Adipose tissue (tissue), 3 donors: ENCODE data around the gene NPHP4. TPM values are rescaled to one million over a fixed set of nuclear protein-coding genes. Genes with fewer than 3 reads are reported as not detected.

ENCODE experiments used
- H3K27ac ChIP-seq: one replicate; pipeline ENCODE4 v1.5.1; 2013; ENCODE audit warnings: low read depth, low read length
- WGBS, 3 donors: extraction: QIAGEN DNeasy Blood & Tissue Kit; methylation state at CpG; one replicate each; pipeline ENCODE4 v1.1.7; 2013; 5-methylcytosine and 5-hydroxymethylcytosine counted together
- polyA plus RNA-seq, 3 donors: library from polyadenylated mRNA; stranded (reverse); fragments of 200-250 nt; gene quantifications; one replicate each; pipeline ENCODE4 v1.2.3, GENCODE V29; 2013
- donor health status: healthy with polysubstance abuse.
- donor health status: Bipolar disorder and iron deficiency.
- donor health status: healthy.

The NPHP4 gene
- polyA plus RNA-seq, 3 donors = 5.0 to 14.3 (median 6.4) TPM

DNA sequence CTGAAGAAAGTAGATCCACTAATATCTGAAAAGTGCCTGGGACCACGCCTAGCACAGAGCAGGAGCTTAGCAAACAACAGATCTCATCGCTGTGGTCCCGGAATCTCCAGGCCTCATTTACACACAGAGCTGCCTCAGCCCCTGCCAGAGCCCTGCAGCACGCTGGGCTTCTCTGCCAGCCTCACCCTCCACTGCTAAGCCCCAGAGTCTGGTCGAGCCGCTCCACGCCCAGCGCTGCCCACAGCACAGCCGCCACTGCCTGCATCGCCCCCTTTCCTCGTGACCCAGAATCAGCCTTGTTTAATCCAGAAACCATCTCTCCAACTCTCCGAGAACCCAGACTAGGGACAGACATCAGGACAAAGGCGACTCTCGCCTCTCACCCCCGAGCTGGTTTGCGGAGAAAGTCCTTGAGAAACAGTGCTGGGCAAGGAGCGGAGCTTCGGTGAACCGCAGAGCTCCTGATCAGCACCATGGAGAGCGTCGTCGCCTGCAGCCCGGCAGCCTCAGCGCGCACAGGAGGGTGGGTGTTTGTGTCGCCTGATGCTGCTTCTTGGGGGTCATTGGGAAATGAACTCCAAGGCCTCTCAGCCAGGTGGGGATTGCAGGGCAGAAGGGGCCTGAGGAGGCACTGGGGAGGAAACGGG is 145.1 kb downstream of the NPHP4 start:
- H3K27ac ChIP-seq = no peak overlapping the region
- WGBS, 3 donors = 23 to 38% (median 28%) methylated on average over 27 of the region's 27 CpGs

DNA sequence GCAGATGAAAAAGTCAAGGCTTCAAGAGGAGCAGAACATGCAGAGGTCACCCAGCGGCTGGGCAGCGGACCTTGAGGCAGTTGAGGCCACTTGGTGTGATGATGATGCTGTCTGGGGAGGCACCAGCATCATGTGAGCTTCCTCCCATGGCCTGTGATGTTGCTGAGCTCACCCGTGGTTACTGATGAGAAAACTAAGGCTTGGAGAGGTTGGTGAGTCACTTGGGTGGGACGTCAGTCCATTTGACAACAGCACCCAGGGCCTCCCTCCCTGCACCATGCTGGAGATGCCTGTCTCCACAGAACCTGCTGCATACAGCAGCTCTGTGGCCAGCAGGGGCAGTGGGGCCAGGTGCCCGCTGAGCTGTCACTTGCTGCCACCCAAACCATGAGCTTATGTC is 146.8 kb downstream of the NPHP4 start:
- WGBS, 3 donors = 63 to 68% (median 66%) methylated on average over 5 of the region's 5 CpGs
- H3K27ac ChIP-seq = no peak overlapping the region

DNA sequence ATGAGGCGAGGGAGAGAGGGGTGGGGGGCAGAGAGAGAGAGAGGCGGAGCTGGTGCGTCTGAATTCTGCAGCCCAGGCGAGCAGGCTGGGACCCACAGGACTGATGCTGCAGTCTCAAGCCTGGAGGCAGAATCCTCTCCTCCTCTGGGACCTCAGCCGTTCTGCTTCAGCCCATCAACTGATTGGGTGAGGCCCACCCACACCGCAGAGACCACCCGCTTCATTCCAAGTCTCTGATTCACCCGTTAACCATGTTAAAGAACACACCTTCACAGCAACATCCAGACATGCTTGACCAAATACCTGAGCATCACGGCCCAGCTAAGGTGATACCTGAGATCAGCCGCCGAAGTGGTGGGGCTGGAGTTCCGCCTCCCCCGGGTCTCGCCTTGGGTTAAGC is 147.8 kb downstream of the NPHP4 start:
- 73 to 83% (median 80%) methylated on average over 14 of the region's 14 CpGs for WGBS, 3 donors
- no peak overlapping the region for H3K27ac ChIP-seq

DNA sequence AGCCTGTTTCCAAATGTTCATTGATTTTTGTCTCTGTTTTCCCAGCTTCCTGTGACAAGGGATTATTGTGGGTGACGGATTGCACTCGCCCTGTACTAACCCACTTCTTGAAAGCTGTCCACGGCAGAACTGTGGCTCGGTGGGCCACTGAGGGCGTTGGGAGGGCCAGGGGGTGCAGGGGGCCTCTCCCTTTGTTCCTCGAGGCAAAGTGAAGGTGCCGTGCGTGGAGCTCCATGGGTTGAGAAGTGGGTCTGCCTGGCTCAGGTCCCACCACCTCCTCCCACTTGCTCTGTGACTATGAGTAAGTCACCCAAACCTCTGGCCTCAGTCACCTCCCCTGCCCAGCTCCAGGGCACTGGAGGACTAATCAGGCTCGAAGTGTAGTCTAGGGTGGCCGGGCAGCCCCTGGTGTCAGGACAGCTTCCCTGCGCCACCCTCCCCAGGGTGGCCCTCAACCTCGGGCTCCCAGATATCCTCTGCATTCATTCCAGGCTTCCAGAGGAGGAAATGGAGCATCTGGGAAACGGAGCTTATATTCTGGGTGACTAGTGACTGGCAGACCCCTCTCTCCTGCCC is 148.6 kb downstream of the NPHP4 start:
- WGBS, 3 donors = 44 to 71% (median 68%) methylated on average over 13 of the region's 13 CpGs
- no peak overlapping the region for H3K27ac ChIP-seq

DNA sequence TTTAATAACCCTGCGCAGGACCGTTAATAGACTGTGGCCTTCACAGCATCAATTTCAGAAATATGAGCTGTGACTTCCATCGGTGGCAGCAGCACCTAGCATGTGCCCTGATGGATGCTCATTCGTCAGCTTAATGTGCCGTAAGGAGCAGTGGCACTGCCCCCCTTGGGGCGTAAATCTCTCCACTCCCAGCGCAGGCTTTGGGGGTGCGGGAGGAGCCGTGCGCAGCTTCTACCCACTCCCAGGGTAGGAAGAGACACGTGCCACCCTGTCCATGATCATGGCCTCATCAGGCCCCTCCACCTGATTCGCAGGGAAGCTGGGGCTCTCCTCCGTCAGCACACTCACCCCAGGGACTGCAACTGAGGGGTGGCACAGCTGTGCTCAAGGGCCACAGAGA is 149.5 kb downstream of the NPHP4 start:
- WGBS, 3 donors = 79 to 81% (median 80%) methylated on average over 13 of the region's 13 CpGs
- H3K27ac ChIP-seq = no peak overlapping the region

DNA sequence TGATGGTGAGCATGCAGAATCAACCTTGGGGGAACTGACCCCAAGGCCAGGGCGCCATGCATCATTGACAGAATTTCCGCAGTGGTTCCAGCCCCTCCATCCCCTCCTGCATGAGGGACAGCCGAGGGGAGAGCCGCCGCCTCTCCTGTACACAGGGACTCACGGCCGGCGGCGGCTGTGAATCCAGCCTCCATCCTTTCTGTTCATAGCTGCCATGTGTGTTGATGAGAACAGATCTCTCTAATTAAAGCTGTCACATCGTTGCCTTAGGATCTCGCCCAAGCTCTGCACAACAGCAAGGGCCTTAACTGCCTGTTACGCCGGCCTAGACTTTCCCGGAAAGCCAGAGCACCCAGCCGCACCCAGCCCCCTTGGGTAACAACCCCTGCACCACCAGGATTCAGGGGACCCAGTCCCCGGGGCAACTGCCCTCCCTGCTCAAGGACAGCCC is 151.6 kb downstream of the NPHP4 start:
- WGBS, 3 donors = 79 to 87% (median 80%) methylated on average over 16 of the region's 16 CpGs
- H3K27ac ChIP-seq = no peak overlapping the region

DNA sequence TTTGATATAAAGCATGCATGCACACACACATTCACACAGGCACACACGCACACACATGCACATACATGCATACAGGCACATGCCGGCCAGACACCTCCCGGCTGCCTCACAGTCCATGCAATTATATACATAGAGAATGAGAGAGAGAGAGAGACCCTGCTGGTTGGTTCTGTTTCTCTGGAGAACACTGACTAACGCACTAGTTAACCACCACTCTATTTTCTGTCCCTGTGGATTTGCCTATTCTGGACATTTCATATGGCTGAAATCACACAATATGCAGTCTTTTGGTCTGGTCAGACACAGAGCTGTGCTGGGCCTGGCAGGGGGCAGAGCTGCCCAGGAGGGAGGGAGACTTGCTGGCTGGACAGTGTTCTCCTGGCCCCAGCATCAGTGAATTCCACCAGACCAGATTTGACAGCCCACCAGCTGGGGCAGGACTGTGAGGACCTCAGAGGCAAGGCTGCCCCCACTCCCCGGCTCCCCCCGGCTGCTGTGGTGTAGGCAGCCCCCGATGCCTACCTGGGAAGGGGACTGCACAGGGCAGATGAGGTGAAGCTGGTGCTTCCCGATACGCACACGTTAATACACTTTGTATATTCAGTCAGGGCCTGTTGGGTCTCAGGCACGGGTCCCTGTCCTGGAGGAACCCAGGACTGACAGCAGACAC is 152.2 kb downstream of the NPHP4 start:
- H3K27ac ChIP-seq = no peak overlapping the region
- 74 to 82% (median 81%) methylated on average over 11 of the region's 11 CpGs for WGBS, 3 donors

DNA sequence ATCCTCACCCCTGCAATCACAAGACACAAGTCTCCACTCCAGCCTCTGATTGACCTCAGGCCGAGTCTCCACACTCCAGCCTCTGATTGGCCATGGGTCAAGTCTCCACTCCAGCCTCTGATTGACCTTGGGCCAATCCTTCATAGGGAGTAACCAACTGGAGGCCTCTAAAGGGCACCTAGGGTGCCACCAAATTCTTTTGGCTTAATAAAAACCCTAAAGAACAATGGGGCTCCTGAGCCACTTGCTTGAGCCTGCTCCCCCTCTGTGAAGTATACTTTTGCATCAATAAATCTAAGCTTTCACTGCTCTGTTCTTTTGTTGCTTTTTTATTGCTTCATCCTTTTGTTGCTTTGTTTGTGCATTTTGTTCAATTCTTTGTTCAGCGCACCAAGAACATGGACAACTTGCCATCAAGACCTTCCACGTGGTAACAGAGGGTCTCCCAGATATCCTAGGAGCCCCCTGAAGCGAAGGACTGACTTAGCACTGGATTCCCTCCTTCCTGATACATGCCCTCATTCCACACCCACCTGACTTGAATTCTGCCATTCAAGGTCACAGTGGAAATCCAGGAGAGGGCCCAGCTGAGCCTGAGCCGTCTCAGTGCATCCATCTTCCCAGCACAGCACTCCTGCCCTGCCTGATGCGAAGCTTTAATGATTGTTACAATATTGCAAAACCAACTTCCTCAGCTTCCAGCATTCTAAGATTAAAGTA is 152.9 kb downstream of the NPHP4 start:
- 72 to 78% (median 74%) methylated on average over 6 of the region's 6 CpGs for WGBS, 3 donors
- no peak overlapping the region for H3K27ac ChIP-seq

DNA sequence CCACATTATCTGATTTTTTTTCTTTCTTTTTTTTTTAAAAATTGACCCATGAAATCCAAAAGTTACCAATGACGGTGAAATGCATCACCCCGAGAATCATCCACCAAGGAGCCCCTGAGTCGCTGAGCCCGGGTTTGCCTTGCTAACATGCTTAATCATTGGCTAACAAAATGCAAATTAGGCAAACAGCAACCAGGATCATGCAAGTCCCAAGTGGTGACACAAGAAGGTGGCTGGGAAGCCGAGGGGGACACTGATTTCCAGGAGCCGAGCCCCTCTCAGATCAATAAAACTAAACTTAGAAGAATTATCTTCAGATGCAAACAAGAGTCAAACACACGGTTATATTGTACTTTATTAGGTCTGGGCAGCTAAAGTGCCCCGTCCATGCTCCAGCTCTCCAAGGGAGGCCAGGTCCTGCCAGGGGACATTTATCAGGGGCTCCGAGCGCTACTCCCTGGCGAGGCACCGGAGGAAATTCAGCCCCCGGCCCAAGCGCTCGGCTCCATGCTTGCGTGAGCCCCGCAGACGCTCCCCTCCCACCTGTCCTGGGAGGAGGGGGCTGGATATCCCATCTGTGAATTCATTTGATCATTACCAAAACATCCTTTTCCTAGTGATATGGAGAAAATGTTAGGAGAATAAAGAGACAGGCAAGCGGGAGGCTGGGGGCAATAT is 154.1 kb downstream of the NPHP4 start:
- H3K27ac ChIP-seq = no peak overlapping the region
- WGBS, 3 donors = 58 to 74% (median 73%) methylated on average over 19 of the region's 19 CpGs

DNA sequence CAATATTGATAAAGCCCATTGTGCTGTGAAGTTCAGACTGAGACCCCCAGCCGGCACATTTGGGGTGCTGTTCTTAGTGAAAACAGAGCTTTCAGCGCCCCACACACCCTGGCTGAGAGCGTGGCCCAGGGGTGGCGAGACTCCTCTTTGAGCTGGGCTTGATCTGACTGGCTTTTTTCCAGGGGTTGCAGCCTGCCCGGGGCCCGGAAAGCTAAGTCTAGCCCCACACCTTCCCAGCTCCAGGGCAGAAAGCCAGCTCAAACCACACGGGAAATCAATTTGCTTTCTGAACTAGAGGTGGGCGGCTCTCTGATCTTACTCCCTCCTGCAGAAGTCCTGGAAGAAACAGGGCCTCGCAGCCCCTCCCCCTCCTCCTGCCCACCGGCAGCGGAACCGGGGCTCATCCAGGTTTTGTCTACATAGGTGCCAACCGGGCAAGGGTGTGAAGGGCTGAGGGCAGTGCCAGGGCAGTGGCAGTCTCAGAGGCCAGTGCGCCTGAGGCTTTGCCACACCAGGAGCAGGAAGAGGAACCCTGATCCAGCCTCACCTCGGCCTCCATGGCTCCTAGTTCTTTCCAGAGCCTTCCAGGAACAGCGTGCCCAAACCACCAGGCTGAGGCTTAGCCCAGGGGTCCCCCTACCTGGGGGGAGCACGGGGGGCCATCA is 155.3 kb downstream of the NPHP4 start:
- H3K27ac ChIP-seq = no peak overlapping the region
- WGBS, 3 donors = 22 to 36% (median 25%) methylated on average over 17 of the region's 17 CpGs

DNA sequence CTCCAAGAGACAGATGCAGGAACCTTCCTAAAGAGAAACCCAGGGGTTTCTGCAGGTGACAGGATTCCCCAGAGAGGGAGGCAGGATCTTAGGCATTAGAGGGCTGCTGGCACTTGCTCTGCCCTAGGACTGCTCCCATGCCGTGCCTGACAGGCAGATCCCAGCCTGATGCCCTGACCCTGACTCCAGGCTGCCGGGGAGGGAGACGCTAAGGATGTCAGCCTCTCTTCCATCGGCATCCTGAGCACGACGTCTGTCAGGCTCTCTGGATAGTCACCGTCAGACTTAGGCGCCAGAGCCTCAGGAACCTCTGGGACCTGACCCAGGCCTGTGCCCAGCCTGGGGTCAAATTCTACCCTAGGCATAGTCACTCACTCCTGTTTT is 157.1 kb downstream of the NPHP4 start:
- H3K27ac ChIP-seq = no peak overlapping the region
- WGBS, 3 donors = 54 to 66% (median 63%) methylated on average over 8 of the region's 8 CpGs

DNA sequence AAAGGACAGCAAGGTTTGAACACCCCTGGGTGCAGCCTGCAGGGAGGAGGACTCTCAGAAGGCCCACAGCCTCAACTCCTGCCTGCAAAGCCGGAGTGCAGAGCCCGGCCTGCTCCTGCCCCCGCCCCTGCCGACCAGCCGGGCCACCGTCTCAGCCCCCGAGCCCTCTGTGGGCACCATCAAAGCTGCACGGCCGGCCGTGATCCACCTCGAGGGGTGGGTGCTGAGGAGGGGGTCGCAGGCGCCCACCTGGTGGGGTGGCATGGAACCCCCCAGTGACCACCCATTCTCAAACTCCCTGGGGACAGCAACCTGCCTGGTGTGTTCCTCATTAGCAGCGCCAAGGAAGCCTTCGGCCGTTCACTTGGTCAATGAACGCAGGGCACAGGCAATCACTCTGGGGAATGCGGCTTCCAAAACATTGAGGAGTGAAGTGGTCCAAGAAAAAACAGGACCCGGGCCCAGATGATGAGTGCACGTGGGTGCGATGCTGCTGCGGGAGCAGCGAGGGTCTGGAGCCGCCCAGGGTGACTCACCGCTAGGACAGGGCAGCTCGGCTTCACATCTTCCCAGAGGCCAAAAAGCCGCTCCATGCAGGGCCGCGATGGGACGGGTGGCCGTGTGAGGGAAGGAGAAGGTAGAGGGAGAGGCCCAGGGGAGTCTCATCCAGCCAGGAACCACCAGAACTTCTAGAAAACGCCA is 157.6 kb downstream of the NPHP4 start:
- no peak overlapping the region for H3K27ac ChIP-seq
- 71 to 81% (median 72%) methylated on average over 32 of the region's 32 CpGs for WGBS, 3 donors

DNA sequence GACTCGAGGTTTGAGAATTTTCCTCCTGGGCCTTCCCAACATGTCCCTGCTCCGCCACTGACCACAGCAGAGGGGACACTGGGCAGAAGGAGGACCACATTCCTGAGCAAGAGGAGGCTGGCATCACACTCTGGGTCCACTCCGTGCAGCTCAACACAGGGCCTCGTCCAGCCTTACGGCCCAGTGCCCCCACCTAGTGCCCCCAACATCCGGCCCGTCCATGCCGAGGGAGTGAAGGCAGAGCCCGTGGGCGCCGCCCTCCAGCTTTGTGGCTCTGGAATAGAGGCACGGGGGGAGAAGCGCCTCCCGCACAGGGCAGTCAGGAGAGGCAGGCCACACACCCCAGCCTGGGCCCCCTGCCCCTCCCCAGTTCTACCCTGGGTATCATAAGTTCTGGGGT is 158.3 kb downstream of the NPHP4 start:
- 75 to 81% (median 76%) methylated on average over 14 of the region's 14 CpGs for WGBS, 3 donors
- no peak overlapping the region for H3K27ac ChIP-seq

DNA sequence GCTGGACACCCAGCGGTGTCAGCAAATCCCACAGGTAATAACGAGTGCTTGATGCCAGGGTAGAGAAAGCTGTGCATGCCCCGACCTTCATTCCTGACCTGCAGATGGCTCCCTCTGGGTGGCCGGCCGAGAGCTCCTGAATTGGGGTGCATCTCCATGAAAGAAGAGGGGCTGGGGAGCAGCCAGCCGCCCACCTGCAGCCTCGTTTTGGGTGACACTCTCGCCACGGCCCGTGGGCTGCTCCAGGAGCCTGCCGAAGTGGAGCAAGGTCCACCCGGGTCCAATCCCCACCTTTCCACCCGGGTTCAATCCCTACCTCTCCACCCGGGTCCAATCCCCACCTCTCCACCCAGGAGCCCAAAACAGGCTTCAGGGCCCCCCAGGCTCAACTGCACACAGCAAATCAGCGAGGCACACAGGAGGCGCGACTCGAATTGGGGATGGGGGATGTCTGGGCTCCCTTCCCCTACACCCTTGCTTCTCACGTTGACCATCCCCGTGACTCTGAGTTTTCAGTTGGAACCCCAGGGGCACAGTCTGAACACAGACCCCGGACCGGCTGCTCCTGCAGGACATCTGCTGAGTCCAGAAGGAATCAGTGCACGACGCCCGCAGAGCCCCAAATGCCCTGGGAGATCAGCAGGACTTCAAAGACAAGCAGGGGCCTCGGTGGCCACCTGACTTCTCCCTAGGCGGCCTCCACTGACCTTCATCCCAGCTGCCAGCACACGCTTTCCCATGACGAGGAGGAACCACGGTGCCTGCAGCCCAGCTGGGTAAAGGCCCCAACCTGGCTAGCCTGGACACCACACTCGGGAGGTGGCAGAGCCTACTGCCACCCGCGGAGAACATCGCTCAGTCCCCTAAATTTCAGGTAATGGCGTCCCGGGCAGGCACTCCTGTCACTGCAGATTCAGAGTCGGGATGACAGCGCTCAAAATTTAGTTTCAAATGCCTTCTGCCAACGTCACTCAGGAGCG is 159.0 kb downstream of the NPHP4 start:
- H3K27ac ChIP-seq = no peak overlapping the region
- WGBS, 3 donors = 74 to 81% (median 80%) methylated on average over 39 to 40 of the region's 40 CpGs

DNA sequence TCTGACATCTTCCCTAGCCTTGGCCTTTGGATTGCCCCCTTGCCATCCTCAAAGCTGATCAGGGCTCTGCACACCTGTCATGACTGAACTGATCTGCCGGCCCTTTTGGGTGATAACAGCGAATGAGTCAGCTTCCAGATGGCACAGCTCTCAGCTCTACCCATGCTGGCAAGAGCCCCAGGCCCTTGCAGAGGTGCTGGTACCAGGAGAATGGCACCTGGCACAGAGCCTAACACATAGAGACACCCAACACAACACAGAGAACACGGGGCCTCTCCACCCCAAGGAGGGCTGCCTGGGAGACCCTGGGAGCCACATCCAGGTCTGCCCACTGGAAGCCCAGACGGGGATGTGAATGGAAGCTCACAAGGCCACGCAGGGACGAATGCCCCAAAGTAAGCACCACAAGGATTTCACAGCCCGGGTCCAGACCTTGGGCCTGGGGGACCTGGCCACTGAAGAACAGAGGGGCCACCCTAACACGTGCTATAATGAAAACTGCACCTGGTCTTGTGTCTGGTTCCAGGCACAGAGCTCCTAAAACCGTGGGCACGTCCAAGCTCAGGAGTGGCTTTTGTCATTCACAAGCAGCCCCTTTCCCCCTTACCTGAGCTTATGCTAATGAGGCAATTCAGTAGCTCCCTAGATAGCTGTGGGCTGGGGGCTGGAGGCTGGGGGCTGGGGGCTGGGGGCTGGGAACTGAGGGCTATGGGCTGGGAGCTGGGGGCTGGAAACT is 160.5 kb downstream of the NPHP4 start:
- 28 to 33% (median 29%) methylated on average over 10 of the region's 10 CpGs for WGBS, 3 donors
- no peak overlapping the region for H3K27ac ChIP-seq
